Stimulated activated naive B cell treated with anti-CD40 and anti-IgM and Interleukin-4, amounts not matched to agents 10 μg/mL and 1 μg/mL and 100 μg/mL, for 72 hours (primary cell): ENCODE measurements around the gene LRRC8B.
"Not testable (repeated sequence)": the region's sequence is repeated elsewhere in the genome, so short reads cannot be mapped to it uniquely, and the experiment has no call there.

ENCODE experiments used
- ATAC-seq, 2 donors: fragments of 150-1000 bp; cut with Tn5 transposase; replicated peaks; 2 replicates each; pipeline ENCODE4 v1.10.0; 2021; ENCODE audit warnings: moderate library complexity in 1 of 2
- DNase-seq: peaks from one replicate; pipeline ENCODE4 v3.0.0; 2021
- H3K27ac Mint-ChIP-seq: one replicate; pipeline ENCODE4 v1.8.0; 2022; ENCODE audit warnings: mild to moderate bottlenecking, mixed read lengths
- H3K27me3 Mint-ChIP-seq, 2 donors: one replicate each; pipeline ENCODE4 v1.8.0; 2022; ENCODE audit warnings: mixed read lengths in 2 of 2
- H3K36me3 Mint-ChIP-seq, 2 donors: one replicate each; pipeline ENCODE4 v1.8.0; 2022; ENCODE audit warnings: mixed read lengths in 2 of 2, mild to moderate bottlenecking in 1 of 2
- H3K4me1 Mint-ChIP-seq, 2 donors: one replicate each; pipeline ENCODE4 v1.8.0; 2022; ENCODE audit warnings: mixed read lengths in 2 of 2, mild to moderate bottlenecking in 1 of 2
- H3K4me3 Mint-ChIP-seq, 2 donors: one replicate each; pipeline ENCODE4 v1.8.0; 2022; ENCODE audit warnings: mild to moderate bottlenecking in 2 of 2, mixed read lengths in 2 of 2, moderate library complexity in 1 of 2
- H3K9me3 Mint-ChIP-seq, 2 donors: one replicate each; pipeline ENCODE4 v1.8.0; 2022; ENCODE audit warnings: mixed read lengths in 2 of 2, mild to moderate bottlenecking in 1 of 2

The LRRC8B gene

GRCh38 chr1:89592861-89593302 lies 68.3 kb downstream of the LRRC8B start:
- not testable (repeated sequence) for H3K27me3 Mint-ChIP-seq, H3K9me3 Mint-ChIP-seq, ATAC-seq, DNase-seq, H3K27ac Mint-ChIP-seq, H3K4me3 Mint-ChIP-seq
- H3K36me3 Mint-ChIP-seq, result peaks cover 27 to 34% of the 10 kb centered on the region in 2 donors
- peaks cover 17 to 33% of the 10 kb centered on the region in 2 donors for H3K4me1 Mint-ChIP-seq

- peaks cover 22 to 27% of the 10 kb centered on the region in 2 donors for H3K36me3 Mint-ChIP-seq
- DNase-seq (no peak), ATAC-seq (no peak)
- no peak overlapping the region for H3K27ac Mint-ChIP-seq
- H3K4me3 Mint-ChIP-seq, result no peak overlapping the region
- H3K4me1 Mint-ChIP-seq, result peaks cover 13 to 30% of the 10 kb centered on the region in 2 donors
- H3K9me3 Mint-ChIP-seq, result no peaks in the 10 kb centered on the region
- no peaks in the 10 kb centered on the region for H3K27me3 Mint-ChIP-seq
Measured at GRCh38 chr1:89594096-89594740, 69.6 kb downstream of the LRRC8B start.

- Mint-ChIP-seq H3K4me1 (peaks cover 16 to 37% of the 10 kb centered on the region in 2 donors), H3K36me3 (peaks cover 19 to 20% of the 10 kb centered on the region in 2 donors), H3K27me3 (no peaks in the 10 kb centered on the region), H3K9me3 (no peaks in the 10 kb centered on the region), H3K27ac (no peak overlapping the region), H3K4me3 (no peak overlapping the region)
- DNase-seq (no peak), ATAC-seq (no peak)
Measured at GRCh38 chr1:89596698-89597097, 72.1 kb downstream of the LRRC8B start.

- Mint-ChIP-seq H3K27me3 (no peaks in the 10 kb centered on the region), H3K36me3 (peaks cover 5 to 10% of the 10 kb centered on the region in 2 donors), H3K27ac (no peak overlapping the region), H3K4me3 (no peak overlapping the region), H3K4me1 (peaks cover 27 to 50% of the 10 kb centered on the region in 2 donors), H3K9me3 (no peaks in the 10 kb centered on the region)
- DNase-seq (no peak), ATAC-seq (peak; percentile 53 to 55)
Measured at GRCh38 chr1:89598450-89599331, 74.1 kb downstream of the LRRC8B start.

GRCh38 chr1:89599332-89599630 lies 74.7 kb downstream of the LRRC8B start:
- H3K4me3 Mint-ChIP-seq, result no peak overlapping the region
- no peaks in the 10 kb centered on the region for H3K9me3 Mint-ChIP-seq
- DNase-seq (no peak), ATAC-seq (no peak)
- peaks cover 30 to 54% of the 10 kb centered on the region in 2 donors for H3K4me1 Mint-ChIP-seq
- no peak overlapping the region for H3K27ac Mint-ChIP-seq
- no peaks in the 10 kb centered on the region for H3K27me3 Mint-ChIP-seq
- H3K36me3 Mint-ChIP-seq, result peaks cover 4 to 10% of the 10 kb centered on the region in 2 donors

GRCh38 chr1:89600451-89601224 lies 76.0 kb downstream of the LRRC8B start:
- DNase-seq (no peak), ATAC-seq (peak; percentile 47 to 56)
- Mint-ChIP-seq H3K36me3 (peaks cover 11 to 12% of the 10 kb centered on the region in 2 donors), H3K27me3 (no peaks in the 10 kb centered on the region), H3K9me3 (no peaks in the 10 kb centered on the region), H3K4me1 (peaks cover 41 to 68% of the 10 kb centered on the region in 2 donors), H3K27ac (no peak overlapping the region), H3K4me3 (no peak overlapping the region)

GRCh38 chr1:89602871-89603404 lies 78.3 kb downstream of the LRRC8B start:
- H3K4me3 Mint-ChIP-seq, result no peak overlapping the region
- H3K4me1 Mint-ChIP-seq, result peaks cover 57 to 91% of the 10 kb centered on the region in 2 donors
- H3K27ac Mint-ChIP-seq, result peak overlapping the region; percentile 88
- ATAC-seq (no peak), DNase-seq (no peak)
- peaks cover 9 to 14% of the 10 kb centered on the region in 2 donors for H3K36me3 Mint-ChIP-seq
- H3K9me3 Mint-ChIP-seq, result no peaks in the 10 kb centered on the region
- no peaks in the 10 kb centered on the region for H3K27me3 Mint-ChIP-seq

GRCh38 chr1:89603651-89604413 lies 79.2 kb downstream of the LRRC8B start:
- no peaks in the 10 kb centered on the region for H3K27me3 Mint-ChIP-seq
- H3K4me1 Mint-ChIP-seq, result peaks cover 63 to 96% of the 10 kb centered on the region in 2 donors
- H3K4me3 Mint-ChIP-seq, result peak overlapping the region in 1 of 2 donors; percentile 5
- no peak for DNase-seq
- ATAC-seq, result peak; percentile 33 to 35
- peak overlapping the region; percentile 88 for H3K27ac Mint-ChIP-seq
- peaks cover 9 to 15% of the 10 kb centered on the region in 2 donors for H3K36me3 Mint-ChIP-seq
- no peaks in the 10 kb centered on the region for H3K9me3 Mint-ChIP-seq

- Mint-ChIP-seq H3K9me3 (no peaks in the 10 kb centered on the region), H3K27me3 (no peaks in the 10 kb centered on the region), H3K4me3 (no peak overlapping the region), H3K4me1 (peaks cover 59 to 96% of the 10 kb centered on the region in 2 donors), H3K36me3 (peaks cover 6 to 20% of the 10 kb centered on the region in 2 donors), H3K27ac (peak overlapping the region; percentile 59)
- DNase-seq (no peak), ATAC-seq (no peak)
Measured at GRCh38 chr1:89604414-89604735, 79.7 kb downstream of the LRRC8B start.

- Mint-ChIP-seq H3K36me3 (peaks cover 9 to 26% of the 10 kb centered on the region in 2 donors), H3K27me3 (no peaks in the 10 kb centered on the region), H3K4me1 (peaks cover 61 to 95% of the 10 kb centered on the region in 2 donors), H3K4me3 (peak overlapping the region in 1 of 2 donors; percentile 11), H3K27ac (peak overlapping the region; percentile 56), H3K9me3 (no peaks in the 10 kb centered on the region)
- no peak for DNase-seq
- no peak for ATAC-seq
Measured at GRCh38 chr1:89605692-89606091, 81.1 kb downstream of the LRRC8B start.

- H3K27me3 Mint-ChIP-seq, result no peaks in the 10 kb centered on the region
- ATAC-seq (peak; percentile 38 to 43), DNase-seq (no peak)
- no peaks in the 10 kb centered on the region for H3K9me3 Mint-ChIP-seq
- H3K36me3 Mint-ChIP-seq, result peaks cover 10 to 30% of the 10 kb centered on the region in 2 donors
- peaks cover 63 to 95% of the 10 kb centered on the region in 2 donors for H3K4me1 Mint-ChIP-seq
- H3K27ac Mint-ChIP-seq, result peak overlapping the region; percentile 56
- H3K4me3 Mint-ChIP-seq, result peak overlapping the region in 1 of 2 donors; percentile 11
Measured at GRCh38 chr1:89606227-89606980, 81.8 kb downstream of the LRRC8B start.

- Mint-ChIP-seq H3K4me3 (no peak overlapping the region), H3K9me3 (no peaks in the 10 kb centered on the region), H3K36me3 (peaks cover 10 to 30% of the 10 kb centered on the region in 2 donors), H3K4me1 (peaks cover 63 to 92% of the 10 kb centered on the region in 2 donors), H3K27me3 (no peaks in the 10 kb centered on the region), H3K27ac (no peak overlapping the region)
- no peak for DNase-seq
- ATAC-seq, result peak in 1 of 2 donors; percentile 16
Measured at GRCh38 chr1:89607156-89607555, 82.5 kb downstream of the LRRC8B start.
